Fibroblast of pulmonary artery (primary cell): ENCODE data around the gene AMOT.

Experiments
- DNase-seq: peaks from one replicate; pipeline ENCODE4 v3.0.0-alpha.2; 2010; ENCODE audit warnings: low read depth
- H3K4me3 ChIP-seq: replicated peaks from 2 replicates; pipeline ENCODE4 v1.5.1; 2011; ENCODE audit warnings: low read depth, mild to moderate bottlenecking, control low read depth, low read length, moderate library complexity
- TF ChIP-seq, protein P1 (sequence below): IDR thresholded peaks from 2 replicates; pipeline ENCODE4 v1.5.1; 2011; ENCODE audit warnings: mild to moderate bottlenecking, control low read depth, low read length, inconsistent platforms; ENCODE audit errors: missing control alignments

Gene AMOT

DNA sequence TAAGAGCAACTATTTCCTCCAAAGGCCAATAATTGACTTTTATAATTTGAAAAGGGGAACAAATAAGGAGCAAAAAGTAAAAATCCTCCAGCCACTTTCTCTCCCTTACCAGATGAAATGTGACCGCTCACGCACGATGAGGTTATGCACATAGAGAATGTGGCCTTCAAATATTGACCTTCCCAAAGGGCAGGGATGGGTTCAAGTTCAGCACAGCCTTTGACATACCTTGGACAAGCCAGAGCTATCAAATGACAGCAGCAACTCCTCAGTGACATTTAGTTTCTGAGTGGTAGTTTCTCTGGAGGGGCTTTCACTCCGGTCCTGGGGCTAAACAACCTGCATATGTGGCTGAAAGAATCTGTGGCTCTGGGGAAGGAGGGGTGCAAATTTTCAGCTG lies 50.7 kb downstream of the AMOT start:
- H3K4me3 ChIP-seq, result no peak overlapping the region
- DNase-seq, result no peak
- TF ChIP-seq, protein P1, sequence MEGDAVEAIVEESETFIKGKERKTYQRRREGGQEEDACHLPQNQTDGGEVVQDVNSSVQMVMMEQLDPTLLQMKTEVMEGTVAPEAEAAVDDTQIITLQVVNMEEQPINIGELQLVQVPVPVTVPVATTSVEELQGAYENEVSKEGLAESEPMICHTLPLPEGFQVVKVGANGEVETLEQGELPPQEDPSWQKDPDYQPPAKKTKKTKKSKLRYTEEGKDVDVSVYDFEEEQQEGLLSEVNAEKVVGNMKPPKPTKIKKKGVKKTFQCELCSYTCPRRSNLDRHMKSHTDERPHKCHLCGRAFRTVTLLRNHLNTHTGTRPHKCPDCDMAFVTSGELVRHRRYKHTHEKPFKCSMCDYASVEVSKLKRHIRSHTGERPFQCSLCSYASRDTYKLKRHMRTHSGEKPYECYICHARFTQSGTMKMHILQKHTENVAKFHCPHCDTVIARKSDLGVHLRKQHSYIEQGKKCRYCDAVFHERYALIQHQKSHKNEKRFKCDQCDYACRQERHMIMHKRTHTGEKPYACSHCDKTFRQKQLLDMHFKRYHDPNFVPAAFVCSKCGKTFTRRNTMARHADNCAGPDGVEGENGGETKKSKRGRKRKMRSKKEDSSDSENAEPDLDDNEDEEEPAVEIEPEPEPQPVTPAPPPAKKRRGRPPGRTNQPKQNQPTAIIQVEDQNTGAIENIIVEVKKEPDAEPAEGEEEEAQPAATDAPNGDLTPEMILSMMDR, result no peak

DNA sequence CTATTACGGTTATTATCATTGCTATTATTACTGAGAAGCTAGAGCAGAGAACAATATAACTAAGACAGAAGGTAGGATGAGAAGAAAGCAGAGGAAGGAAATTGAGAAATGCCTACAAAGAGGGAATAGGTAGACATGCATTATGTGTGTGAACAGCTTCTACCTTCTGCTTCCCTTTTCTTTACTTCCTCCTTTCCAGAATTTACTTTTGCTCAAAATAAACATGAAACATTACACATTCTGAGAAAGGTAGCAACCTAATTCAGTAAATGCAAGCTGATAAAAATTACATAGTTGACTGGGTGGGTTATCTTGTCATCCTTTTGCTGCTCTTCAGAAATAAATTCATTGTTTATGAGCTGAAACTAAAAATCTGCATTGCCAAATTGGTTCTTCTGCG lies 54.6 kb downstream of the AMOT start:
- no peak for DNase-seq
- TF ChIP-seq, protein P1, result no peak
- no peak overlapping the region for H3K4me3 ChIP-seq

DNA sequence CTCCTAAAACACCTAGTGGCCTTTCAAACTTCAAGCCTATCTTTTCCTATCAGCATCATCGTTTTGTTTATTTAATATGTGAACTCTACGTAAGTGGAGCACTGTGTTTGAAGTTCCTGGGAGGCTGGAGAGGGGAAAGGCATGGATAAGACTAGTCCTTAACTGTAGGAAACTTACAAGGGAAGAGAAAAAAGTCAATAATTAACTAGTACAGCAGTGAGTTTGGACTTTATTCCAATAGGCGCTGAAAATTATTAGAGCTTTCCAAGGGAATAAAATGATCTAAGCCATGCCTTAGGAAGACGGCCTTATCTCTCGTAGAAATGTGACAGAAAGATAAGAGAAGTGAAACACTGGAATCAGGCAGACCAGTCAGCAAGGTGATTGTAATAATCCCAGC lies 55.3 kb downstream of the AMOT start:
- no peak overlapping the region for H3K4me3 ChIP-seq
- no peak for DNase-seq
- TF ChIP-seq, protein P1, result no peak

DNA sequence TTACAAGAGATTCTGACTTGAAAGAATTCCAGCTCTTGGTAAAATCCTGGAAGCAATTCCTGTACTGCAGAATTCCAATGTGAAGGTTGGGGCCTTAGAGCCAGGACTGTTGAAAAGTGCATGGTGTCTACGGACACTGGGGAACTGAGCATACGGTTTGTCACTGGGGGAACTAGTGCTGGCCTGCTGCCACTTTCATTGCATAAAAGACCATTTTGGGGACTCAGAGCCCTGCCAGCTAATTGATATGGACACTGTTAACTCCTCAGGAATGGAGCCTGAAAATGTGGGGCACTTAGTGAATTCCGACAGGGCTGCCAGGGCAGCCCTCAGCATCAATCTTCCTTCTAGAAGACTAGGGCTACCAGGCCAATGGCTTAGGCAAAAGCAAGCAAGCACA lies 55.9 kb downstream of the AMOT start:
- DNase-seq, result no peak
- H3K4me3 ChIP-seq, result no peak overlapping the region
- TF ChIP-seq, protein P1, result no peak

DNA sequence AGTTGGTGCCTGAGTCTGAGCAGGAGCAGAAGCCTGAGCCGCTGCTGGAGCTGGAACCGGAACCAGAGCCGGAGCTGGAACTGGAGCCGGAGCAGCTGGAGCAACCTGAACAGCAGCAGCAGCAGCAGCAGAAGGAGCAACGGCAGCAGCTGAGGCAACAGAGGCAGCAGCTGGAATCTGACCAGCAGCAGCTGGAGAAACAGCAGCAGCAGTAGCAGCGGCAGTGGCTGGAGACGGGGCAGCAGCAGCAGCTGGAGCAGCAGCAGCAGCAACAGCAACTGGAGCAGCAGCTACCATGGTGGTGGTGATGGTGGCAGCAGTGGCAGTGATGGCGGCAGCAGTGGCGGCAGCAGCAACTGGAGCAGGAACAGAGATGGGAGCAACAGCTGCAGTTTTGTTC lies 61.5 kb downstream of the AMOT start:
- TF ChIP-seq, protein P1, result no peak
- no peak overlapping the region for H3K4me3 ChIP-seq
- no peak for DNase-seq

DNA sequence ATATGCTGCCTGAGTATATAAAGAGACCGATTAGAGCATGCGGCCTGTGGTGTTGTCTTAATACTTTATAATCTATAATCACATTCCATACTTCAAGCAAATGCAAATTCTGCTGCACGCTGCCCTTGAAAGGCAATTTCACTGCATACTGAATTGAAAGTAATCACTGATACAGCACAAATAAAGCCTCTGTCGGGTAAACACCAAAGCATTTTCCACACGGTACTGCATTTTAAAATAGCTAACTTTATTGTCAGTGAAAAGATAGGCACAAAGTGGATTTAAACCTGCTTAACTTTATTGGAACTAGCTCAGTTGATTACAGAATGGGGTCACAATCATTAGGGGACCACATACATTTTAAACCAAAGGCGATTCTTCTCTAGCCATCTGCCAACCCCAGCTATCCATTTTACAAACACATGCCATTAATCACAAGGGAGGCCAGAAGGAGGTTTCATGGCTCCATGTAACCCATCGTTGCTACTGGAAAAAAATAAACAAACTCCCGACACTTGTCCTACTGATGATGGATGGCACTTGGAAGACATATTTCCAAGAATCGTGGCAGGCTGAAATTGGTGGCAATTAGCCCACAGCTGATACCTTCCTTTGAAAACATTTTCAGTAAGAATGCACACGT lies 65.9 kb downstream of the AMOT start:
- H3K4me3 ChIP-seq, result no peak overlapping the region
- no peak for DNase-seq
- TF ChIP-seq, protein P1, result no peak

DNA sequence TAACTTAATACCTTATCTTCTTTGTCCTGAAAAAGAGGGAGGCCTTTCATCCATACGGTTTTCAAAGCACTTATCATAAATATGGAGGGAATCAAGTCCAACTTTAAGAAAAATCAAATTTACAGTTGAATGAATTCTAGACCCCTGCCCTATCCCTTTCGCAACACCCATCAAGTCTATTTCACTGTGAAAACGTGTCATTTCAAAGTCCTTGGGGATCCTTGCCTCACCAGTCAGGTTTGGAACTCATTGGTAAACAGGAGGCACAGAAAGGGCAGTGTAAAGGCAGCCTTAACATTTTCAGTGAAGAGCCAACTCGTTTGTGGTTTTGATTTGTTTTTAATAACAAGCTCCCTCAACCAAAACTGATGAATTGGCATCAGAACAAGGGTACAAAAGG lies 66.5 kb downstream of the AMOT start:
- no peak overlapping the region for H3K4me3 ChIP-seq
- no peak for DNase-seq
- TF ChIP-seq, protein P1, result no peak
